Mucosa of stomach (tissue), 1 donor: ENCODE measurements around the gene SBDS.
"Not testable (repeated sequence)": the region's sequence is repeated elsewhere in the genome, so short reads cannot be mapped to it uniquely, and the experiment has no call there.

Experiments used
- H3K27me3 ChIP-seq: one replicate; pipeline ENCODE4 v1.7.0; 2013; ENCODE audit warnings: mild to moderate bottlenecking, low read length; ENCODE audit not compliant: control insufficient read depth, insufficient read depth
- H3K36me3 ChIP-seq: one replicate; pipeline ENCODE4 v1.7.0; 2013; ENCODE audit warnings: low read length; ENCODE audit not compliant: control insufficient read depth, insufficient read depth
- H3K4me1 ChIP-seq: one replicate; pipeline ENCODE4 v1.7.0; 2013; ENCODE audit warnings: mild to moderate bottlenecking, low read length; ENCODE audit not compliant: control insufficient read depth, insufficient read depth
- H3K4me3 ChIP-seq: one replicate; pipeline ENCODE4 v1.7.0; 2013; ENCODE audit warnings: low read length
- H3K9ac ChIP-seq: one replicate; pipeline ENCODE4 v1.7.0; 2013; ENCODE audit warnings: mild to moderate bottlenecking, low read length, moderate library complexity
- H3K9me3 ChIP-seq: one replicate; pipeline ENCODE4 v1.7.0; 2013; ENCODE audit warnings: mild to moderate bottlenecking, low read length, moderate library complexity; ENCODE audit not compliant: control insufficient read depth
- donor health status: Pancreatic carcinoma.

SBDS gene

DNA sequence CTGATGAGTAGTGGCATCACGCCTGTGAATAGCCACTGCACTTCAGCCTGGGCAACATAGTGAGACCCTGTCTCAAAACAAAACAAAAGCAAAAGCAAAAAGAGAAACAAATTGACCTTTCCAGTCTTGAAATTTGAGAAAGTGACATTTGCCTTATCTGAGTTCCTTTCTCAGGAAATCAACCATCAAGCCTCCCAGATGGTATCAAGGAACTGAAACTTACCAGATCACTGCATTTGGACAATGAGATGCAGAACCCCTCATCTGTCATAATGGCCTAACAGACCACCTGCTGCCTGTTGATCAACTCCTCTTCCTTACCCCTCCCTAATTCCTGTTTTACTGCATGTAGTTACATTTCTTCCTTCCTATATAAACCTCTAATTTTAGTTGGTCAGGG lies 15.1 kb downstream of the SBDS start:
- not testable (repeated sequence) for H3K9ac ChIP-seq, H3K4me1 ChIP-seq, H3K36me3 ChIP-seq, H3K27me3 ChIP-seq, H3K9me3 ChIP-seq, H3K4me3 ChIP-seq

DNA sequence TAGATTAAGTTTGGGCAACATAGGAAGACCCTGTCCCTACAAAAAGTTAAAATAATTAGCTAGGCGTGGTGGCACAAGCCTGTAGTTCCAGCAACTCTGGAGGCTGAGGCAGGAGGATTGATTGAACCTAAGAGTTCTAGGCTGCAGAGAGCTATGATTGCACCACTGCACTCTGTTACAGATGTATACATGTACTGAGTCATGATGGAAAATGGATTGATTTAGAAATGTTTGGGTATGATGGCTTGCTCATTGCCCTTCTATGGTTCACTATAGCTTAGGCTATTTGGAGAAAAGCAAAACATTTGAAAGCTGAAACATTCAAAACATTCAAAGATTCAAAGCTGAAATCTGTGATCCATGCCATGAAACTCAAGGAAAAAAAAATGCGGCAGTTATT lies 16.4 kb downstream of the SBDS start:
- H3K9me3 ChIP-seq, H3K4me3 ChIP-seq, H3K36me3 ChIP-seq: not testable (repeated sequence)

DNA sequence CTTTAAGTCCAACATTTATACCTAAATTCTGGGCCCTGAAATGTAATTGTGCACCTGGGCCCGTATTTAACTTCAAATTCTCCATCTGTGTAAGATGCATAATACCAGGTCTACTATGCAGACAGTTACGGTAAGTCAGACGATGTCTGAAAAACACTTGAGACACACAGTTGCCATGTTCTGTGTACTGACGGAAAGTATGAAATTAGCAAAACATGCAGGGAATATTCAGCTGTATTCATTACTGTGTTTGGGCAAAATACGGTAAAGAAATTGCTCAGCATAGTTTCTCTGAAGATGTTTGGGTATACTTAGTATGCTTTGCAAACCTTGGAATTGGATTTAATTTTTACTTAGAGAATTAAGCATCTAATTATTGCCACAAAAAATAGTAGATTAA lies 17.1 kb downstream of the SBDS start:
- H3K36me3 ChIP-seq, H3K4me3 ChIP-seq, H3K9ac ChIP-seq, H3K4me1 ChIP-seq, H3K9me3 ChIP-seq, H3K27me3 ChIP-seq: not testable (repeated sequence)

More for the DNA sequence above, 16.4 kb downstream of the SBDS start:
- not testable (repeated sequence) for H3K27me3 ChIP-seq, H3K9ac ChIP-seq, H3K4me1 ChIP-seq

- H3K9ac ChIP-seq, result no peak overlapping the region
- H3K4me3 ChIP-seq, result no peak overlapping the region
- H3K27me3 ChIP-seq, result no peaks in the 10 kb centered on the region
- H3K36me3 ChIP-seq, result no peaks in the 10 kb centered on the region
- peaks cover 16% of the 10 kb centered on the region for H3K4me1 ChIP-seq
- no peaks in the 10 kb centered on the region for H3K9me3 ChIP-seq
Measured at GRCh38 chr7:66974986-66975590, 20.3 kb downstream of the SBDS start.

DNA sequence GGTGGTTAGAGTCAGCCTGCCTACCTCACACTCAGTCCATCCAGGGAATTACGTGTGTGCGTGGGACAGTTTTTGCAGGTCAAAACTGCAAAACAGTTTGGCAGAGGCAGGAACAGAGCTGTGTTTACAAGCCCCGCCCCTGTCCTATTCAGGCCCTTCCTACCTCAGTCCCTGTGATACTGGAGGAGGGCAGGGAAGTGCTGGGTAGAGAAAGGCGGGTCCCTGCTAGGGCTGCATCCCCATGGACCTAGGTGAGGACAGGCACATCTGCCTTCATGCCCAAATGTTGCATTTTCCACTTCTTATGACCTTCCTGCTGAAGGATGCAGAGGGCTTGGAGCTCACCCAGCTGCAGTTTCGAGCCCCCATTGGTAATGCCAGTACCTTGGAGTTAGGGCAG lies 25.1 kb downstream of the SBDS start:
- Histone ChIP-seq H3K4me3 (no peak overlapping the region), H3K9ac (no peak overlapping the region), H3K9me3 (no peaks in the 10 kb centered on the region), H3K4me1 (peaks cover 26% of the 10 kb centered on the region), H3K36me3 (no peaks in the 10 kb centered on the region), H3K27me3 (no peaks in the 10 kb centered on the region)

DNA sequence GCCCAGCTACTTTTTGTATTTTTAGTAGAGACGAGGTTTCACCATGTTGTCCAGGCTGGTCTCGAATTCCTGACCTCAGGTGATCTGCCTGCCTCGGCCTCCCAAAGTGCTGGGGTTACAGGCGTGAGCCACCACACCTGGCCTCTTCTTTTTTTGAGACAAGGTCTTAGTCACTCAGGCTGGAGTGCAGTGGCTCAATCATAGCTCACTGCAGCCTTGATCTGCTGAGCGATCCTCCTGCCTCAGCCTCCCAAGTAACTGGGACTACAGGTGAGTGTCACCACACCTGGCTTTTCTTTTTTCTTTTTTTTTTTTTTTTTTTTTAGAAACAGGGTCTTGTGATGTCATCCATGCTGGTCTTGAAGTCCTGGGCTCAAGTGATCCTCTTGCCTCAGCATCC lies 26.4 kb downstream of the SBDS start:
- peaks cover 26% of the 10 kb centered on the region for H3K4me1 ChIP-seq
- not testable (repeated sequence) for H3K27me3 ChIP-seq, H3K9ac ChIP-seq, H3K36me3 ChIP-seq, H3K9me3 ChIP-seq, H3K4me3 ChIP-seq

DNA sequence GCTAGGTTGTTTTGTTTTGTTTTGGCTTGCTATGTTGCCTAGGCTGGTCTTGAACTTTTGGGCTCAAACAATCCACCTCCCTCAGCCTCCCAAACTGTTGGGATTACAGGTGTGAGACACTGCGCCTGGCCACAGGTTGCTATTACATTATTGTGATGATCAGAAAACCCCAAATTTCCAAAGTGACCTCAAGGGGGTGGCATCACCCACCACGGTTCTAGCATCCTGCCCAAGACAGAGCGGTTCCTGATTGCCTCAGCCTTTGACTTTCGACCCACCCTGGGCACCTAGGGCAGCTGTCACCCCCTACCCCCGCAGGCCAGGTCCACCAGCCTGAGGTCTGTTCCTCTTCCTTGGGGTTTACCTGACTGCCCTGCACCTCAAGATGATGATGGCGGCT lies 28.4 kb downstream of the SBDS start:
- no peaks in the 10 kb centered on the region for H3K36me3 ChIP-seq
- H3K4me1 ChIP-seq, result peaks cover 19% of the 10 kb centered on the region
- H3K9me3 ChIP-seq, result no peaks in the 10 kb centered on the region
- no peaks in the 10 kb centered on the region for H3K27me3 ChIP-seq
- no peak overlapping the region for H3K4me3 ChIP-seq
- H3K9ac ChIP-seq, result no peak overlapping the region

GRCh38 chr7:66964411-66964810 lies 31.0 kb downstream of the SBDS start:
- Histone ChIP-seq H3K36me3 (no peaks in the 10 kb centered on the region), H3K9me3 (no peaks in the 10 kb centered on the region), H3K9ac (no peak overlapping the region), H3K4me3 (no peak overlapping the region), H3K27me3 (no peaks in the 10 kb centered on the region), H3K4me1 (peaks cover 4% of the 10 kb centered on the region)

GRCh38 chr7:66961096-66961495 lies 34.3 kb downstream of the SBDS start:
- Histone ChIP-seq H3K9ac (no peak overlapping the region), H3K36me3 (no peaks in the 10 kb centered on the region), H3K9me3 (no peaks in the 10 kb centered on the region), H3K27me3 (no peaks in the 10 kb centered on the region), H3K4me3 (no peak overlapping the region), H3K4me1 (peaks cover 11% of the 10 kb centered on the region)

- no peak overlapping the region for H3K9ac ChIP-seq
- H3K36me3 ChIP-seq, result peaks cover 2% of the 10 kb centered on the region
- no peaks in the 10 kb centered on the region for H3K27me3 ChIP-seq
- no peaks in the 10 kb centered on the region for H3K9me3 ChIP-seq
- no peak overlapping the region for H3K4me3 ChIP-seq
- H3K4me1 ChIP-seq, result peaks cover 11% of the 10 kb centered on the region
Measured at GRCh38 chr7:66960192-66960591, 35.2 kb downstream of the SBDS start.

- peaks cover 11% of the 10 kb centered on the region for H3K4me1 ChIP-seq
- H3K4me3 ChIP-seq, result no peak overlapping the region
- H3K27me3 ChIP-seq, result no peaks in the 10 kb centered on the region
- no peak overlapping the region for H3K9ac ChIP-seq
- H3K9me3 ChIP-seq, result no peaks in the 10 kb centered on the region
- peaks cover 8% of the 10 kb centered on the region for H3K36me3 ChIP-seq
Measured at GRCh38 chr7:66958538-66959350, 36.6 kb downstream of the SBDS start.

DNA sequence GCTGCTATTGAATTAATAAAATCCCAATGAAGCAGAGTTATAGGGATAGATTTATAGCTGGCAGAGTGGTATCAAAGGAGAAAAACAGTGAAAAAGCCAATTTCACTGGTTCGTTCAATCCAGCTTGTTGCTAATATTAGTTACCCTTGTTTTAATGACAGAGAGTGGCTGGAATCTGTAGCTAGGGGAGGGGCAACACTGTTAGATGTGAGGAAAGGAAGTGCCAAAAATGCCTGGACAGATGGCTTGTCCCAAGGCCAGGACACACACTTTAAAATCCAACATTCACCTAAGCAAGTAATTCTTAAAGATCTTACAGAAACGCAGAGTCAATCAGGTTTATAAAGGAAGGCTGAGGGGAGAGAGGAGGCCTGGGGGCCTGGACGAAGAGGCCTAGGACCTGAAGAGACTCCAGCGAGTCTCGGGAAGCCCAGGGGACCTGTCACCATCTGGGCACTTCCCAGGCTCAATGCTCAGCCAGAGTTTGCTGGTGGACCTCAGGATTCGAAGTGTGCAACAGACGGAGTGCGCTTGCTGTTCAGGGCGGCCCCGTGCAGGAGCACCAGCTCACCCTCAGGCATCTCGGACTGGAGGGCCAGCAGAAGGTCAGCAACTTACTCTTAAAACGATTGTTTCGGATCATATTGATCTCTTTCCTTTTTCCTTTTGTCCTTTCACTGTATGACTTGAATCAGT lies 37.6 kb downstream of the SBDS start:
- Histone ChIP-seq H3K4me1 (peaks cover 16% of the 10 kb centered on the region), H3K4me3 (no peak overlapping the region)

More for the DNA sequence above, 37.6 kb downstream of the SBDS start:
- H3K9ac ChIP-seq, result no peak overlapping the region
- no peaks in the 10 kb centered on the region for H3K27me3 ChIP-seq
- H3K9me3 ChIP-seq, result no peaks in the 10 kb centered on the region
- H3K36me3 ChIP-seq, result peaks cover 8% of the 10 kb centered on the region
